Chondrocyte (in vitro differentiated cells): ENCODE results near the gene SMAD6. TPM values are rescaled to one million over a fixed set of nuclear protein-coding genes. Genes with fewer than 3 reads are reported as not detected.

Source experiments
- DNase-seq: peaks from one replicate; pipeline ENCODE4 v3.0.0; 2021; ENCODE audit warnings: mixed read lengths, low spot score
- H3K27ac Mint-ChIP-seq: one replicate; pipeline ENCODE4 v1.8.0; 2021; ENCODE audit warnings: mild to moderate bottlenecking, moderate library complexity, mixed read lengths; ENCODE audit not compliant: unreplicated experiment
- H3K27me3 Mint-ChIP-seq: 2 replicates; pipeline ENCODE4 v1.8.0; 2021; ENCODE audit warnings: low read depth, mixed read lengths
- H3K36me3 Mint-ChIP-seq: 2 replicates; pipeline ENCODE4 v1.8.0; 2021; ENCODE audit warnings: low read depth, mixed read lengths
- H3K4me1 Mint-ChIP-seq: 2 replicates; pipeline ENCODE4 v1.8.0; 2021; ENCODE audit warnings: low read depth, mild to moderate bottlenecking, mixed read lengths
- H3K4me3 Mint-ChIP-seq: one replicate; pipeline ENCODE4 v1.8.0; 2021; ENCODE audit warnings: mild to moderate bottlenecking, moderate library complexity, mixed read lengths; ENCODE audit not compliant: unreplicated experiment
- H3K9me3 Mint-ChIP-seq: 2 replicates; pipeline ENCODE4 v1.8.0; 2021; ENCODE audit warnings: low read depth, mixed read lengths
- CTCF ChIP-seq: fragments of 200-600 bp; sonication (generic); IDR thresholded peaks from 2 replicates; pipeline ENCODE4 v1.5.0; 2021; ENCODE audit warnings: antibody characterized with exemption, mild to moderate bottlenecking, moderate library complexity
- total RNA-seq: library from RNA; stranded (reverse); gene quantifications from 3 replicates; pipeline ENCODE4 v1.2.1, GENCODE V29; 2021

SMAD6 gene
- total RNA-seq, 1 donor from 2014 or later, result 5.2 TPM

- Mint-ChIP-seq H3K27me3 (no peaks in the 10 kb centered on the region), H3K36me3 (peaks cover 1% of the 10 kb centered on the region), H3K27ac (no peak overlapping the region), H3K4me3 (no peak overlapping the region), H3K9me3 (no peaks in the 10 kb centered on the region), H3K4me1 (peaks cover 39% of the 10 kb centered on the region)
- DNase-seq, result no peak
- no peak for TF ChIP-seq CTCF
Measured at GRCh38 chr15:66703540-66703941, 1.5 kb downstream of the SMAD6 start.

- DNase-seq, result no peak
- Mint-ChIP-seq H3K4me3 (peak overlapping the region; percentile 68), H3K9me3 (no peaks in the 10 kb centered on the region), H3K27me3 (no peaks in the 10 kb centered on the region), H3K27ac (no peak overlapping the region), H3K4me1 (peaks cover 39% of the 10 kb centered on the region), H3K36me3 (peaks cover 4% of the 10 kb centered on the region)
- TF ChIP-seq CTCF, result no peak
Measured at GRCh38 chr15:66704019-66704802, 2.2 kb downstream of the SMAD6 start.

- Mint-ChIP-seq H3K27ac (peak overlapping the region; percentile 81), H3K4me3 (peak overlapping the region; percentile 68), H3K9me3 (no peaks in the 10 kb centered on the region), H3K36me3 (peaks cover 4% of the 10 kb centered on the region), H3K27me3 (no peaks in the 10 kb centered on the region), H3K4me1 (peaks cover 39% of the 10 kb centered on the region)
- TF ChIP-seq CTCF, result no peak
- DNase-seq, result no peak
Measured at GRCh38 chr15:66704803-66705153, 2.7 kb downstream of the SMAD6 start.

- Mint-ChIP-seq H3K27me3 (no peaks in the 10 kb centered on the region), H3K36me3 (peaks cover 4% of the 10 kb centered on the region), H3K4me3 (no peak overlapping the region), H3K27ac (peak overlapping the region; percentile 81), H3K4me1 (peaks cover 36% of the 10 kb centered on the region), H3K9me3 (no peaks in the 10 kb centered on the region)
- DNase-seq, result no peak
- TF ChIP-seq CTCF, result no peak
Measured at GRCh38 chr15:66705277-66706146, 3.5 kb downstream of the SMAD6 start.

- peak; percentile 63 for TF ChIP-seq CTCF
- H3K4me3 Mint-ChIP-seq, result no peak overlapping the region
- H3K27me3 Mint-ChIP-seq, result no peaks in the 10 kb centered on the region
- no peaks in the 10 kb centered on the region for H3K9me3 Mint-ChIP-seq
- DNase-seq, result no peak
- peaks cover 4% of the 10 kb centered on the region for H3K36me3 Mint-ChIP-seq
- no peak overlapping the region for H3K27ac Mint-ChIP-seq
- H3K4me1 Mint-ChIP-seq, result peaks cover 34% of the 10 kb centered on the region
Measured at GRCh38 chr15:66706225-66706732, 4.2 kb downstream of the SMAD6 start.
